ENCODE measurements around the gene FANCL.

Gene FANCL

GRCh38 chr2:58140508-58141072 lies 100.5 kb downstream of the FANCL start:
- no peaks in the 10 kb centered on the region for H3K36me3 ChIP-seq
- no peak overlapping the region for H3K4me3 ChIP-seq (ENCODE audit: low read depth, low read length)
- no peak for DNase-seq
- no peak for TF ChIP-seq CTCF (IDR thresholded peaks at IDR 0.05; ENCODE audit: low read depth, low read length)
- H3K9me3 ChIP-seq = no peaks in the 10 kb centered on the region
- no peaks in the 10 kb centered on the region for H3K4me1 ChIP-seq
- no peaks in the 10 kb centered on the region for H3K27me3 ChIP-seq

- H3K36me3 ChIP-seq = no peaks in the 10 kb centered on the region
- no peaks in the 10 kb centered on the region for H3K27me3 ChIP-seq
- TF ChIP-seq CTCF (IDR thresholded peaks at IDR 0.05; ENCODE audit: low read depth, low read length) = no peak
- H3K4me1 ChIP-seq = no peaks in the 10 kb centered on the region
- no peak overlapping the region for H3K4me3 ChIP-seq (ENCODE audit: low read depth, low read length)
- H3K9me3 ChIP-seq = no peaks in the 10 kb centered on the region
- no peak for DNase-seq
These were observed 102.6 kb downstream of the FANCL start for GRCh38 chr2:58138396-58139030.

- Histone ChIP-seq H3K9me3 (no peaks in the 10 kb centered on the region), H3K4me3 (ENCODE audit: low read depth, low read length) (no peak overlapping the region), H3K36me3 (no peaks in the 10 kb centered on the region), H3K27me3 (no peaks in the 10 kb centered on the region), H3K4me1 (no peaks in the 10 kb centered on the region)
- no peak for DNase-seq
- no peak for TF ChIP-seq CTCF (IDR thresholded peaks at IDR 0.05; ENCODE audit: low read depth, low read length)
These were observed 103.3 kb downstream of the FANCL start for GRCh38 chr2:58137856-58138255.

- H3K36me3 ChIP-seq = no peaks in the 10 kb centered on the region
- TF ChIP-seq CTCF (IDR thresholded peaks at IDR 0.05; ENCODE audit: low read depth, low read length) = no peak
- H3K27me3 ChIP-seq = no peaks in the 10 kb centered on the region
- no peak for DNase-seq
- H3K4me3 ChIP-seq (ENCODE audit: low read depth, low read length) = no peak overlapping the region
- H3K4me1 ChIP-seq = no peaks in the 10 kb centered on the region
- no peaks in the 10 kb centered on the region for H3K9me3 ChIP-seq
These were observed 103.9 kb downstream of the FANCL start for GRCh38 chr2:58137221-58137620.

GRCh38 chr2:58135861-58136260 lies 105.3 kb downstream of the FANCL start:
- DNase-seq = no peak
- no peak for TF ChIP-seq CTCF (IDR thresholded peaks at IDR 0.05; ENCODE audit: low read depth, low read length)
- no peaks in the 10 kb centered on the region for H3K4me1 ChIP-seq
- no peaks in the 10 kb centered on the region for H3K36me3 ChIP-seq
- no peaks in the 10 kb centered on the region for H3K9me3 ChIP-seq
- no peak overlapping the region for H3K4me3 ChIP-seq (ENCODE audit: low read depth, low read length)
- H3K27me3 ChIP-seq = no peaks in the 10 kb centered on the region

- Histone ChIP-seq H3K36me3 (no peaks in the 10 kb centered on the region), H3K4me1 (no peaks in the 10 kb centered on the region), H3K27me3 (no peaks in the 10 kb centered on the region), H3K9me3 (no peaks in the 10 kb centered on the region), H3K4me3 (ENCODE audit: low read depth, low read length) (no peak overlapping the region)
- no peak for DNase-seq
- no peak for TF ChIP-seq CTCF (IDR thresholded peaks at IDR 0.05; ENCODE audit: low read depth, low read length)
These were observed 107.7 kb downstream of the FANCL start for GRCh38 chr2:58133395-58133794.

All from BE2C (cell line).